ENCODE results near the gene ACOT4.
A peak's percentile ranks its signal among the peaks of the same experiment; 100 is the strongest.
"Not testable (repeated sequence)": the region's sequence is repeated elsewhere in the genome, so short reads cannot be mapped to it uniquely, and the experiment has no call there.

Gene ACOT4

DNA sequence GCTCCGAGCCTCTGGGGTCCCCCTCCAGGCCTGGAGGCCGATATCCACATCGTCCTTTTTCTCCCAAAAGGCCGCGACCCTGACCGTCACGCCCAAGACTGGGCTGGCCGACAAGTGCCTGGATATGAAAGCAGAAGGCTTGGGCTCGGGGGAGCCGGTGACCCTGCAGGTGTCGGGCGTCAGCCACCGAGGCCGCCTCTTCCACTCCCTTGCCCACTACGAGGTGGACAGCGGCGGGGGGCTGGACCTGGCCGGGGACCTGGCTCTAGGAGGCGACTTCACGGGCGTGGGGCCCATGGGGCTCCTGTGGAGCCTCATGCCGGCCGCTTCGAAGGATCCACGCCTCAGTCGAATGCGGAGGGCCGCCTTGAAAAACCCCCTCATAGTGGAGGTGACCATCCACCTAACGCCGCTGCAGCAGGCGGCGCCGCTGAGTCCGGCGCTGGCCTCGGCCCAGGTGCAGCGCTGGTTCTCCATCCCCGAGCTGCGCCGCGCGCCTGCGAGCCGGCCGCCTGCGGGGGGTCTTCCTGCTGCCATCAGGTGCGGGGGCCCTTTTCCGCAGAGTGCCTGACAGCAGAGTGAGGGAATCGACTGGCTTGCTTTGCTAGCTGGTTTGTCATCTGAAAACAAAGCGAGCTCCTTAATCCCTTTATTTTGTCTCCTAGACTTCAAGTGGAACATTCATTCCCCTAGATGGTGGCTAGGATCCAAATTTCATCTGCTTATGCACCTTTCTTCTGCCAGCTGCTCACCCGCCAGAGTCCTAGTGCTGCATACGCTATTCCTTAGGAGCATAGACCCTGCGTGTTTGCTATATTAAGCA is 42.5 kb downstream of the ACOT4 start:
- no peak for DNase-seq

DNA sequence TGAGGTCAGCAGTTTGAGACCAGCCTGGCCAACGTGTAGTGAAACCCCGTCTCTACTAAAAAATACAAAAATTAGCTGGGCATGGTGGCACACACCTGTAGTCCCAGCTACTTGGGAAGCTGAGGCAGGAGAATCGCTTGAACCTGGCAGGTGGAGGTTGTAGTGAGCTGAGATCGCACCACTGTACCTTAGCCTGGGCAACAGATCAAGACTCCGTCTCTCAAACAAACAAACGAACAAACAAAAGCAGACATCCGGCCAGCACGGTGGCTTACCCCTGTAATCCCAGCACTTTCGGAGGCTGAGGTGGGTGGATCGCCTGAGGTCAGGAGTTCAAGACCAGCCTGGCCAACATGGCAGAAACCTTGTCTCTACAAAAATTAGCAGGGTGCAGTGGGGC is 44.7 kb downstream of the ACOT4 start:
- not testable (repeated sequence) for DNase-seq

DNA sequence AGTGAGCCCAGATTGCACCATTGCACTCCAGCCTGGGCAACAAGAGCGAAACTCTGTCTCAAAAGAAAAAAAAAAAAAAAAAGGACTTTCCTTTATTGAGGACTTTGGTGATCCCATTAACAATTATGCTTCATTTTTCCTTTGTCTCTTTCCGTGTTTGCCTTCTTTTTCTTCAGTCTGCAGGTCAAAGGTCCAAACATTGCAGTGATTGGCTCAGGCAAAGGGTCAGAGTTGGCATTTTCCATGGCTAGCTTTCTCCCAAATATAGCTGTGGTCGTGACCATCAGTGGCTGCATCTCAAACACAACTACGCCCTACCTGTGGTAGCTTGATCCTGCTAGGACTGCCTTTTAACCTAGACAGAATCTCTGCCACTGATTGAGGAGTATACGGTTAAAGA is 46.2 kb downstream of the ACOT4 start:
- no peak for DNase-seq

DNA sequence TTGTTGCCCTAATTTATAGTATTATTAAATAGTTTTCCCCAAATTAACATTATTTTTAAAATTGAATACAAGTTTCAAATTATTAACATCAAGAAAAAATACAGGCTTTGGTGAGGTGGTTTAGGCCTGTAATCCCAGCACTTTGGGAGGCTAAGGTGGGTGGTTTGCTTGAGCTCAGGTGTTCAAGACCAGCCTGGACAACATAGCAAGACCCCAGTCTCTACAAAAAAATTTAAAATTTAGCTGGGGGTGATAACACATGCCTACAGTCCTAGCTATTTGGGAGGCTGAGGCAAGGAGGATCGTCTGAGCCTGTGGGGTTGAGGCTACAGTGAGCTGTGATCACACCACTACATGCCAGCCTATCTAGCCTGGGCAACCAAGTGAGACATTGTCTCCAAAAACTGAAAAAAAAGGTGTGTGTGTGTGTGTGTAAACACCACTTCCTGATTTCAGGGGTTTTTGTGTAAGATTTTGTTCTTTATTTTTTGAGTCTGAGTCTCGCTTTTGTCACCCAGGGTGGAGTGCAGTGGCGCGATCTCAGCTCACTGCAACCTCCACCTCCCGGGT is 49.2 kb downstream of the ACOT4 start:
- no peak for DNase-seq

DNA sequence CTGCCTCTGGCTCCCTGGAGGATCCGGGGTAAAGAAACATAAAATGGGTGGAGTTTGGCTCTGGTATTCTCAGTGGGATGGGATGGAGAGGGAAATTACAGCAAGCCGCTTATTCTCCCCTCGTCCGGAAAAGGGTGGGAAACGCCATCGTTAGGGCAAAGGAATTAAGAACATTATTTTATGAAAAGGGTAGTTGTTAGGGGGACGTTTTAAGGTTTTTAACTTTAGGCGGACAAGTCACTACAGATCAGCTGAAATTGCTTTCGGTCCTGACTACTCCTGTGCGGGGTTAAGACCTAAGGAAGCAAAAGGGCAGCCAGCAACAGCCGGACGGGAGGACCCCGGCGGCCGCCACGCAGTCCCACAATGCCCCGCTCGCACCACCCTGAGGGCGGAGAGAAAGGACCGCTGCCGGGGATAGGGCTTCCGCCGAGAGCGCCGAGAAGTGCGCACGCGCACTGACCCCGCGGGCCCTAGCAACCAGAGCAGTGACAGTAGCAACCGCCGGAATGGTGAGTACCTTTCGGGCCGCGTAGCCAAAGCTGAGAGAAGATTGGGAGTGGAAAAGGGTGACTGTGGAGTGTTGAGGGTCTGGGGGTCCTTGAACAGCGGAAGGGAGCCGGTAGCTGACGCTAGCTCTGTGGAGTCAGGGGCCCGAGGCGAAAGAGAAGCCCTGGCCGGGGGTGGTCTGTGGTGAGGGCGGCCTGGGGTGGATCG is 53.0 kb downstream of the ACOT4 start, which contains the start of gene DNAL1:
Gene DNAL1 (plus strand): TSS at position 456 of the 717 bp plus-strand sequence. CDS start 54 bp downstream, at position 510.
- peak; percentile 82 for DNase-seq

DNA sequence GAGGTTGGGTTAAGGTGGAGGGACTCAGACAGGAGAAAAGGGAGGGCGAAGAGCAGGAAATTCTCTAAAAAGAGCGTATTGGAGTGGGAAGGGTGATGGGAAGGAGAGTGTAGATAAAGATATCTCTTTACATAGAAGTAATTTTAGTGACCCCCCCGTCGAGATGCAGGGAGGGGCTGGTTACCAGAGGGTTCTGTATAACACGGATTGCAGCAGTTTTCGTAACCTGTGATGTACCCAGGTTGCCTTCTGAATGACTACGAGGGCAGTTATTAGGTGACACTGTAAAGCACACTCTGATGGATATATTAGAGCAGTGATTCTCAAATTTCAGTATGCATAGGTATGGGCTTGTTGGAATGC is 53.6 kb downstream of the ACOT4 start:
- no peak for DNase-seq
